Measurements from ENCODE around the gene MAN1A1. TPM values are rescaled to one million over a fixed set of nuclear protein-coding genes. Genes with fewer than 3 reads are reported as not detected.

The MAN1A1 gene
- total and polyA plus RNA-seq, 2 of the 8 experiments (the other 6 are each of a cell fraction or from before 2014, with no cell fraction given): 1.8 to 5.4 TPM

- no peak for TF ChIP-seq KDM5A (IDR thresholded peaks at IDR 0.05; ENCODE audit: low read length)
- no peak for TF ChIP-seq MAFK (IDR thresholded peaks at IDR 0.05; ENCODE audit: low read depth, low read length)
- TF ChIP-seq CREB1 (IDR thresholded peaks at IDR 0.05): no peak
These were observed 174.4 kb downstream of the MAN1A1 start (continued) for GRCh38 chr6:119174879-119175817.
